Measurements from ENCODE around the gene FTH1. TPM values are rescaled to one million over a fixed set of nuclear protein-coding genes. Genes with fewer than 3 reads are reported as not detected.
A peak's percentile ranks its signal among the peaks of the same experiment; 100 is the strongest.
"Not testable (repeated sequence)": the region's sequence is repeated elsewhere in the genome, so short reads cannot be mapped to it uniquely, and the experiment has no call there.

Gene FTH1
- total and polyA plus RNA-seq, 2 of the 8 experiments (the other 6 are each of a cell fraction or from before 2014, with no cell fraction given): 1,153 to 1,461 TPM

DNA sequence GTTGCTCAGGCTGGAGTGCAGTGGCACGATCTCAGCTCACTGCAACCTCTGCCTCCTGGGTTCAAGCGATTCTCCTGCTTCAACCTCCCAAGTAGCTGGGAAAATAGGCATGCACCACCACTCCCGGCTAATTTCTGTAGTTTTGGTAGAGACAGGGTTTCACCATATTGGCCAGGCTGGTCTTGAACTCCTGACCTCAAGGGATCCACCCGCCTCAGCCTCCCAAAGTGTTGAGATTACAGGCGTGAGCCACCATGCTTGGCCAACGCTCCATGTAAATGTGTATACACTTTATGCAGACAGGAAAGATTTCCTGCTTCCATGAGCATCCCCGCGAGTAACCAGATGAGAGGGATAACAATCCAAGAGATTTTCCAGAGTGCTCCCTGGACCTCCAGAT is 34.8 kb upstream of the FTH1 start:
- H3K23ac ChIP-seq (ENCODE audit: insufficient read length); H3K4me2 ChIP-seq (ENCODE audit: insufficient read depth in 1 of 2, low read depth in 2 of 2, low read length in 2 of 2); H4K8ac ChIP-seq (ENCODE audit: extremely low read depth, insufficient read depth, low read length); H4K91ac ChIP-seq (replicated peaks; ENCODE audit: insufficient read length, low read length); FAIRE-seq; H3K56ac ChIP-seq (replicated peaks; ENCODE audit: insufficient read length, low read depth, low read length); H3K14ac ChIP-seq (ENCODE audit: insufficient read length); H3K9me3 ChIP-seq (ENCODE audit: insufficient read depth in 2 of 2, low read depth in 1 of 2, low read length in 1 of 2); H3K27ac ChIP-seq (ENCODE audit: low read depth, low read length); H4K5ac ChIP-seq (ENCODE audit: insufficient read length, low read depth, low read length); H2AFZ ChIP-seq (ENCODE audit: low read length); DNase-seq (ENCODE audit: low read depth in 1 of 2, low spot score in 2 of 2); H3K4me3 ChIP-seq (ENCODE audit: extremely low read depth in 1 of 4, insufficient read depth in 2 of 4, low read depth in 3 of 4, low read length in 4 of 4); H3K4ac ChIP-seq (replicated peaks; ENCODE audit: insufficient read length, low read depth, low read length); H3K18ac ChIP-seq (ENCODE audit: extremely low read depth, low read length); H2AK5ac ChIP-seq (ENCODE audit: low read depth, low read length); H3K79me2 ChIP-seq (ENCODE audit: control insufficient read depth in 1 of 2, insufficient read depth in 2 of 2, low read length in 2 of 2); H3K23me2 ChIP-seq (ENCODE audit: low read depth, low read length); H2BK5ac ChIP-seq (ENCODE audit: low read depth, low read length); H3K79me1 ChIP-seq (ENCODE audit: low read depth, low read length); H3K27me3 ChIP-seq (replicated peaks in 1 of 4; ENCODE audit: control insufficient read depth in 3 of 4, extremely low read depth in 1 of 4, insufficient read depth in 3 of 4, low read length in 3 of 4); H3K9ac ChIP-seq (replicated peaks in 1 of 4; ENCODE audit: extremely low read depth in 1 of 4, low read depth in 3 of 4, low read length in 3 of 4); H2BK15ac ChIP-seq (ENCODE audit: low read length); H3K36me3 ChIP-seq (ENCODE audit: control insufficient read depth in 2 of 4, insufficient read depth in 4 of 4, low read length in 3 of 4); H4K20me1 ChIP-seq (replicated peaks in 1 of 2; ENCODE audit: control insufficient read depth in 1 of 2, insufficient read depth in 2 of 2, low read length in 2 of 2): not testable (repeated sequence)
- Histone ChIP-seq H2BK12ac (ENCODE audit: low read depth, low read length) (peak overlapping the region; percentile 85; the same call in 1 of the 2 replicates), H2BK120ac (replicated peaks; ENCODE audit: low read depth, low read length) (peak overlapping the region; percentile 14), H2BK20ac (ENCODE audit: low read length) (0 out of 2 replicates have a peak overlapping the region, but pooled peaks have one; percentile 23), H3K4me1 (replicated peaks in 1 of 4; ENCODE audit: control insufficient read depth in 3 of 4, insufficient read depth in 4 of 4, low read length in 3 of 4) (peaks cover 3 to 16% (median 6%) of the 10 kb centered on the region in 4 experiments)
- WGBS, 2 experiments (ENCODE audit: extremely low coverage in 1 of 2, insufficient coverage in 1 of 2, insufficient read length in 1 of 2, insufficient replicate concordance in 2 of 2, low coverage in 1 of 2, low lambda C conversion rate in 2 of 2, missing lambda C conversion rate in 1 of 2): 90% methylated on average over 8 of the region's 8 CpGs; no CpG with 5 or more reads in 1 of the 2 experiments
- ChIA-PET CTCF (ENCODE audit: partially characterized antibody) (interaction anchor here (1.3 to 2.2 kb wide), 4 partner anchors 52 to 106 kb away, joined by 3 to 7 read pairs (median 4); no protein-coding TSS in a partner anchor), POLR2A (ENCODE audit: partially characterized antibody) (interaction anchor here (1.3 to 2.8 kb wide), 4 partner anchors 8 to 38 kb away, joined by 3 to 15 read pairs (median 6); partner anchors contain the start of gene FTH1)

Measured in H1 (cell line).